Keratinocyte (primary cell): ENCODE data around the gene ZNF524.

ENCODE experiments used
- CTCF ChIP-seq, 3 experiments: IDR thresholded peaks in 1 of 3; conservative IDR thresholded peaks in 1 of 3; optimal IDR thresholded peaks in 1 of 3; 2 replicates in 2 of 3; 3 replicates in 1 of 3; pipeline versions ENCODE3 to v1.5.1; 2011; ENCODE audit warnings: low read length in 3 of 3, mild to moderate bottlenecking in 3 of 3, moderate library complexity in 2 of 3, control low read depth in 1 of 3, inconsistent platforms in 1 of 3; ENCODE audit not compliant: insufficient read depth in 2 of 3; ENCODE audit errors: extremely low read depth in 1 of 3
- EZH2 ChIP-seq: IDR thresholded peaks from one replicate; pipeline ENCODE4 v1.6.1; 2012; ENCODE audit warnings: inconsistent platforms, mild to moderate bottlenecking, low read length, moderate library complexity

DNA sequence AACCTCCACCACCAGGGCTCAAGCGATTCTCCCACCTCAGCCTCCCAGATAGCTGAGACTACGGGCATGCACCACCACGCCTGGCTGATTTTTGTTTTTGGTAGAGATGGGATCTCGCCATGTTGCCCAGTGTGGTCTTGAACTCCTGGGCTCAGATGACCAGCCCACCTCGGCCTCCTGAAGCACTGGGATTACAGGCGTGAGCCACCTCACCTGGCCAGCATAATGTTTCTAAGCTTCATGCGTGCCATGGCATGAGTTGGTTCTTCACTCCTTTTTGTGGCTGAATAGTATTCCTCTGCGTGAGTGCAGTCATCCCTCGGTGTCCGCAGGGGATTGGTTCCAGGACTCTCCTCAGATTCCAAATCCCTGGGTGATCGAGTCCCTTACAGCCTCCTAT is 15.2 kb upstream of the ZNF524 start:
- TF ChIP-seq CTCF (optimal IDR thresholded peaks at IDR 0.05 in 1 of 3, IDR thresholded peaks at IDR 0.05 in 1 of 3, conservative IDR thresholded peaks at IDR 0.05 in 1 of 3; ENCODE audit: extremely low read depth in 1 of 3, insufficient read depth in 2 of 3, low read length in 3 of 3) (no peak), EZH2 (no peak)
